Stomach (tissue), 4 donors: ENCODE measurements around the gene ANKRD17.
"Not testable (repeated sequence)": the region's sequence is repeated elsewhere in the genome, so short reads cannot be mapped to it uniquely, and the experiment has no call there.

Experiments
- EP300 ChIP-seq: sonication (generic); formaldehyde crosslinking; IDR thresholded peaks from one replicate; pipeline ENCODE4 v1.6.1; 2017; ENCODE audit warnings: antibody characterized with exemption
- POLR2A ChIP-seq, 4 donors: fragments of 450-650 bp; IDR thresholded peaks; one replicate each; pipeline ENCODE4 v1.6.1; 2016; ENCODE audit warnings: antibody characterized with exemption in 4 of 4, control low read depth in 2 of 4, mild to moderate bottlenecking in 1 of 4, moderate library complexity in 1 of 4
- POLR2AphosphoS5 ChIP-seq, 3 donors: sonication (generic); formaldehyde crosslinking; IDR thresholded peaks; one replicate each; pipeline ENCODE4 v1.6.1; 2016; ENCODE audit warnings: antibody characterized with exemption in 3 of 3
- TF ChIP-seq, protein P1 (sequence below), 7 experiments: fragments of 450-650 bp in 4 of 7; fragments of 200-600 bp in 3 of 7; sonication (generic) in 3 of 7; IDR thresholded peaks; one replicate each; pipeline ENCODE4 v1.5.1; 2016 to 2019; ENCODE audit warnings: antibody characterized with exemption in 7 of 7, control low read depth in 2 of 7, mild to moderate bottlenecking in 1 of 7

DNA sequence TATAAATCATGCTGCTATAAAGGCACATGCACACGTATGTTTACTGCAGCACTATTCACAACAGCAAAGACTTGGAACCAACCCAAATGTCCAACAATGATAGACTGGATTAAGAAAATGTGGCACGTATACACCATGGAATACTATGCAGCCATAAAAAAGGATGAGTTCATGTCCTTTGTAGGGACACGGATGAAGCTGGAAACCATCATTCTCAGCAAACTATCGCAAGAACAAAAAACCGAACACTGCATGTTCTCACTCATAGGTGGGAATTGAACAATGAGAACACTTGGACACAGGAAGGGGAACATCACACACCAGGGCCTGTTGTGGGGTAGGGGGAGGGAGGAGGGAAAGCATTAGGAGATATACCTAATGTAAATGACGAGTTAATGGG lies 29.8 kb downstream of the ANKRD17 start:
- TF ChIP-seq, protein P1, sequence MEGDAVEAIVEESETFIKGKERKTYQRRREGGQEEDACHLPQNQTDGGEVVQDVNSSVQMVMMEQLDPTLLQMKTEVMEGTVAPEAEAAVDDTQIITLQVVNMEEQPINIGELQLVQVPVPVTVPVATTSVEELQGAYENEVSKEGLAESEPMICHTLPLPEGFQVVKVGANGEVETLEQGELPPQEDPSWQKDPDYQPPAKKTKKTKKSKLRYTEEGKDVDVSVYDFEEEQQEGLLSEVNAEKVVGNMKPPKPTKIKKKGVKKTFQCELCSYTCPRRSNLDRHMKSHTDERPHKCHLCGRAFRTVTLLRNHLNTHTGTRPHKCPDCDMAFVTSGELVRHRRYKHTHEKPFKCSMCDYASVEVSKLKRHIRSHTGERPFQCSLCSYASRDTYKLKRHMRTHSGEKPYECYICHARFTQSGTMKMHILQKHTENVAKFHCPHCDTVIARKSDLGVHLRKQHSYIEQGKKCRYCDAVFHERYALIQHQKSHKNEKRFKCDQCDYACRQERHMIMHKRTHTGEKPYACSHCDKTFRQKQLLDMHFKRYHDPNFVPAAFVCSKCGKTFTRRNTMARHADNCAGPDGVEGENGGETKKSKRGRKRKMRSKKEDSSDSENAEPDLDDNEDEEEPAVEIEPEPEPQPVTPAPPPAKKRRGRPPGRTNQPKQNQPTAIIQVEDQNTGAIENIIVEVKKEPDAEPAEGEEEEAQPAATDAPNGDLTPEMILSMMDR (IDR thresholded peaks at IDR 0.05): not testable (repeated sequence)
- not testable (repeated sequence) for TF ChIP-seq EP300; POLR2AphosphoS5 (IDR thresholded peaks at IDR 0.05); POLR2A (IDR thresholded peaks at IDR 0.05)
